WTC11 (cell line): ENCODE measurements around the gene FGF22. TPM values are rescaled to one million over a fixed set of nuclear protein-coding genes. Genes with fewer than 3 reads are reported as not detected.

Experiments used
- ATAC-seq: fragments of 200-7000 bp; cut with Tn5 transposase; 2 replicates; pipeline ENCODE4 v1.10.0; 2021; ENCODE audit warnings: mild to moderate bottlenecking, moderate library complexity
- CTCF ChIA-PET: fragments of 300-600 bp; sonication (Branson Sonifier 250); formaldehyde crosslinking; loops from one replicate; lab custom pipeline; 2021; ENCODE audit warnings: antibody characterized with exemption; lab: Charles Lee
- POLR2A ChIA-PET: fragments of 350-600 bp; sonication (Branson Sonifier 250); formaldehyde crosslinking; loops from one replicate; lab custom pipeline; 2021; ENCODE audit warnings: antibody characterized with exemption; lab: Charles Lee
- DNase-seq: peaks from one replicate; pipeline ENCODE4 v3.0.0; 2021; ENCODE audit warnings: low spot score
- H3K27ac Mint-ChIP-seq: 2 replicates; pipeline ENCODE4 v1.8.0; 2021; ENCODE audit warnings: mixed read lengths
- H3K27me3 Mint-ChIP-seq: 2 replicates; pipeline ENCODE4 v1.8.0; 2021; ENCODE audit warnings: low read depth, mild to moderate bottlenecking, moderate library complexity, mixed read lengths
- H3K36me3 Mint-ChIP-seq: 2 replicates; pipeline ENCODE4 v1.8.0; 2021; ENCODE audit warnings: mixed read lengths
- H3K4me1 Mint-ChIP-seq: 2 replicates; pipeline ENCODE4 v1.8.0; 2022; ENCODE audit warnings: mixed read lengths
- H3K4me3 Mint-ChIP-seq: 2 replicates; pipeline ENCODE4 v1.8.0; 2021; ENCODE audit warnings: mild to moderate bottlenecking, moderate library complexity, mixed read lengths
- H3K9me3 Mint-ChIP-seq: 2 replicates; pipeline ENCODE4 v1.8.0; 2021; ENCODE audit warnings: mixed read lengths
- ERG ChIP-seq: fragments of 250-450 bp; sonication (Bioruptor Pico); IDR thresholded peaks from 2 replicates; pipeline ENCODE4 v1.8.0; 2021; ENCODE audit warnings: mild to moderate bottlenecking
- ESRRA ChIP-seq: sonication (generic); formaldehyde crosslinking; IDR thresholded peaks from 2 replicates; pipeline ENCODE4 v1.8.1; 2022; ENCODE audit warnings: mild to moderate bottlenecking, missing genetic modification reagents, borderline replicate concordance
- FOXK1 ChIP-seq: sonication (generic); formaldehyde crosslinking; IDR thresholded peaks from 2 replicates; pipeline ENCODE4 v1.8.0; 2022; ENCODE audit warnings: mild to moderate bottlenecking, moderate library complexity, missing genetic modification reagents
- GTF2I ChIP-seq: fragments of 250-450 bp; sonication (Bioruptor Pico); conservative IDR thresholded peaks from 2 replicates; pipeline ENCODE4 v1.4.0; 2021; ENCODE audit warnings: mild to moderate bottlenecking
- JAZF1 ChIP-seq: fragments of 250-450 bp; sonication (Bioruptor Pico); IDR thresholded peaks from 2 replicates; pipeline ENCODE4 v1.9.0; 2021; ENCODE audit warnings: moderate library complexity, mild to moderate bottlenecking, inconsistent platforms
- MXD4 ChIP-seq: fragments of 250-450 bp; sonication (Bioruptor Pico); IDR thresholded peaks from 2 replicates; pipeline ENCODE4 v1.8.0; 2021; ENCODE audit warnings: mild to moderate bottlenecking, moderate library complexity, borderline replicate concordance
- OVOL2 ChIP-seq: fragments of 250-450 bp; sonication (Bioruptor Pico); IDR thresholded peaks from 2 replicates; pipeline ENCODE4 v1.9.0; 2021; ENCODE audit warnings: mild to moderate bottlenecking, borderline replicate concordance
- PRRX2 ChIP-seq: fragments of 250-450 bp; sonication (Bioruptor Pico); IDR thresholded peaks from 2 replicates; pipeline ENCODE4 v1.8.0; 2021; ENCODE audit warnings: mild to moderate bottlenecking
- SMAD3 ChIP-seq: sonication (generic); formaldehyde crosslinking; IDR thresholded peaks from 2 replicates; pipeline ENCODE4 v1.8.0; 2022; ENCODE audit warnings: missing genetic modification reagents, mild to moderate bottlenecking, borderline replicate concordance
- TEAD4 ChIP-seq: sonication (generic); formaldehyde crosslinking; IDR thresholded peaks from 2 replicates; pipeline ENCODE4 v1.8.0; 2022; ENCODE audit warnings: mild to moderate bottlenecking, missing genetic modification reagents
- ZBTB21 ChIP-seq: sonication (generic); formaldehyde crosslinking; IDR thresholded peaks from 2 replicates; pipeline ENCODE4 v1.8.1; 2023; ENCODE audit warnings: mild to moderate bottlenecking, missing genetic modification reagents, borderline replicate concordance
- ZNF121 ChIP-seq: sonication (generic); formaldehyde crosslinking; IDR thresholded peaks from 2 replicates; pipeline ENCODE4 v1.8.0; 2023; ENCODE audit warnings: missing genetic modification reagents
- total RNA-seq: library from RNA; stranded (reverse); gene quantifications from 3 replicates; pipeline ENCODE4 v1.2.3, GENCODE V29; 2021
- TF ChIP-seq, protein P1 (sequence below): sonication (generic); formaldehyde crosslinking; conservative IDR thresholded peaks from 2 replicates; pipeline ENCODE4 v1.8.1; 2023; ENCODE audit warnings: mild to moderate bottlenecking, low read depth, missing genetic modification reagents, moderate library complexity
- TF ChIP-seq, protein P2 (sequence below): sonication (generic); formaldehyde crosslinking; IDR thresholded peaks from 2 replicates; pipeline ENCODE4 v1.8.1; 2022; ENCODE audit warnings: low read depth, missing genetic modification reagents, borderline replicate concordance
- TF ChIP-seq, protein P3 (sequence below): sonication (generic); formaldehyde crosslinking; IDR thresholded peaks from 2 replicates; pipeline ENCODE4 v1.8.1; 2023; ENCODE audit warnings: mild to moderate bottlenecking, missing genetic modification reagents, moderate library complexity
- TF ChIP-seq, protein P4 (sequence below): sonication (generic); formaldehyde crosslinking; IDR thresholded peaks from 2 replicates; pipeline ENCODE4 v1.8.0; 2023; ENCODE audit warnings: missing genetic modification reagents, mild to moderate bottlenecking, borderline replicate concordance

The FGF22 gene
- total RNA-seq, 1 experiment from 2014 or later, result 1.6 TPM

- DNase-seq, result no peak
- no peak overlapping the region for H3K27ac Mint-ChIP-seq
- H3K4me1 Mint-ChIP-seq, result no peaks in the 10 kb centered on the region
- no peaks in the 10 kb centered on the region for H3K36me3 Mint-ChIP-seq
- no peak for TF ChIP-seq ERG (CRISPR knock-in tag)
- TF ChIP-seq TEAD4, result no peak
- no peak for TF ChIP-seq GTF2I (CRISPR knock-in tag)
- TF ChIP-seq SMAD3, result no peak
- no peak for TF ChIP-seq ESRRA
- no peak for TF ChIP-seq FOXK1
- TF ChIP-seq, all 79 proteins: peak for 0
- Mint-ChIP-seq H3K27me3 (no peaks in the 10 kb centered on the region), H3K9me3 (no peaks in the 10 kb centered on the region), H3K4me3 (no peak overlapping the region)
- ChIA-PET POLR2A (interaction anchor here (0.6 kb wide), 1 partner anchor 9 kb away, joined by 3 read pairs; no protein-coding TSS in a partner anchor), CTCF (interaction anchor here (0.7 kb wide), 1 partner anchor 395 kb away, joined by 5 read pairs; no protein-coding TSS in a partner anchor)
- ATAC-seq, result no peak
Observed at GRCh38 chr19:650121-650520, 10.4 kb downstream of the FGF22 start.

DNA sequence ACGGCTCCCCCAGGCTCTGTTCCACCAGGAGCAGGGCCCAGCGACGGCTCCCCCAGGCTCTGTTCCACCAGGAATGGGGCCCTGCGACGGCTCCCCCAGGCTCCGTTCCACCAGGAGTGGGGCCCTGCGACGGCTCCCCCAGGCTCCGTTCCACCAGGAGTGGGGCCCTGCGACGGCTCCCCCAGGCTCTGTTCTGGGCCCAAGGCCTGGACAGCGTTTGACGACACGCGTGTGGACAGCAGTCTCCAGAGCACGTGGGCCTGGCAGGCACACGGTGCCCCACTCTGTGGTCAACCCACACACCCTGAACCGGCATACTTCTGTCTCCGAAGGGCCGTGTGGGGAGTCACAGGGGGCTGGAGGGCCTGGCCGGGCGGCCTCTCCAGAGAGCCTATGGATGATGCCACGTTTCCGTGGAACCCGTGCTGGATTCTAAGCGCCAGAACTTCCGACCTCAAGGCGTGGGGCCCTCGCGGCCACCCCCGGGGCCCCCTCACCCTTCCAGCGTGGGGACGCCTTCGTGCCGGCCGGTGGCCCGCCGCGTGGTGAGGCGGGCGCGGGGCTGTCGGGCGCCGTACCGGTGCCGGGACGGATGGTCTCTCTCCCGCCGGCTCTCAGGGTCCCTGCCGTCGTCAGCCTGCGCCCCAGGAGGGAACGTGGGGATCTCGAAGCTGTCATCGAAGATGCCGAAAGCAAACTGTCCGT is 11.6 kb downstream of the FGF22 start:
- TF ChIP-seq PRRX2 (CRISPR knock-in tag) (no peak), ZNF121 (no peak), ZBTB21 (CRISPR knock-in tag) (no peak), MXD4 (no peak), OVOL2 (no peak), FOXK1 (no peak), JAZF1 (CRISPR knock-in tag) (no peak), ERG (CRISPR knock-in tag) (no peak)
- TF ChIP-seq, protein P1, sequence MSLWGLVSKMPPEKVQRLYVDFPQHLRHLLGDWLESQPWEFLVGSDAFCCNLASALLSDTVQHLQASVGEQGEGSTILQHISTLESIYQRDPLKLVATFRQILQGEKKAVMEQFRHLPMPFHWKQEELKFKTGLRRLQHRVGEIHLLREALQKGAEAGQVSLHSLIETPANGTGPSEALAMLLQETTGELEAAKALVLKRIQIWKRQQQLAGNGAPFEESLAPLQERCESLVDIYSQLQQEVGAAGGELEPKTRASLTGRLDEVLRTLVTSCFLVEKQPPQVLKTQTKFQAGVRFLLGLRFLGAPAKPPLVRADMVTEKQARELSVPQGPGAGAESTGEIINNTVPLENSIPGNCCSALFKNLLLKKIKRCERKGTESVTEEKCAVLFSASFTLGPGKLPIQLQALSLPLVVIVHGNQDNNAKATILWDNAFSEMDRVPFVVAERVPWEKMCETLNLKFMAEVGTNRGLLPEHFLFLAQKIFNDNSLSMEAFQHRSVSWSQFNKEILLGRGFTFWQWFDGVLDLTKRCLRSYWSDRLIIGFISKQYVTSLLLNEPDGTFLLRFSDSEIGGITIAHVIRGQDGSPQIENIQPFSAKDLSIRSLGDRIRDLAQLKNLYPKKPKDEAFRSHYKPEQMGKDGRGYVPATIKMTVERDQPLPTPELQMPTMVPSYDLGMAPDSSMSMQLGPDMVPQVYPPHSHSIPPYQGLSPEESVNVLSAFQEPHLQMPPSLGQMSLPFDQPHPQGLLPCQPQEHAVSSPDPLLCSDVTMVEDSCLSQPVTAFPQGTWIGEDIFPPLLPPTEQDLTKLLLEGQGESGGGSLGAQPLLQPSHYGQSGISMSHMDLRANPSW (CRISPR knock-in tag), result no peak
- TF ChIP-seq, protein P2, sequence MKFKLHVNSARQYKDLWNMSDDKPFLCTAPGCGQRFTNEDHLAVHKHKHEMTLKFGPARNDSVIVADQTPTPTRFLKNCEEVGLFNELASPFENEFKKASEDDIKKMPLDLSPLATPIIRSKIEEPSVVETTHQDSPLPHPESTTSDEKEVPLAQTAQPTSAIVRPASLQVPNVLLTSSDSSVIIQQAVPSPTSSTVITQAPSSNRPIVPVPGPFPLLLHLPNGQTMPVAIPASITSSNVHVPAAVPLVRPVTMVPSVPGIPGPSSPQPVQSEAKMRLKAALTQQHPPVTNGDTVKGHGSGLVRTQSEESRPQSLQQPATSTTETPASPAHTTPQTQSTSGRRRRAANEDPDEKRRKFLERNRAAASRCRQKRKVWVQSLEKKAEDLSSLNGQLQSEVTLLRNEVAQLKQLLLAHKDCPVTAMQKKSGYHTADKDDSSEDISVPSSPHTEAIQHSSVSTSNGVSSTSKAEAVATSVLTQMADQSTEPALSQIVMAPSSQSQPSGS (CRISPR knock-in tag), result no peak
- TF ChIP-seq, protein P3, sequence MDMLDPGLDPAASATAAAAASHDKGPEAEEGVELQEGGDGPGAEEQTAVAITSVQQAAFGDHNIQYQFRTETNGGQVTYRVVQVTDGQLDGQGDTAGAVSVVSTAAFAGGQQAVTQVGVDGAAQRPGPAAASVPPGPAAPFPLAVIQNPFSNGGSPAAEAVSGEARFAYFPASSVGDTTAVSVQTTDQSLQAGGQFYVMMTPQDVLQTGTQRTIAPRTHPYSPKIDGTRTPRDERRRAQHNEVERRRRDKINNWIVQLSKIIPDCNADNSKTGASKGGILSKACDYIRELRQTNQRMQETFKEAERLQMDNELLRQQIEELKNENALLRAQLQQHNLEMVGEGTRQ (CRISPR knock-in tag), result no peak
- TF ChIP-seq, protein P4, sequence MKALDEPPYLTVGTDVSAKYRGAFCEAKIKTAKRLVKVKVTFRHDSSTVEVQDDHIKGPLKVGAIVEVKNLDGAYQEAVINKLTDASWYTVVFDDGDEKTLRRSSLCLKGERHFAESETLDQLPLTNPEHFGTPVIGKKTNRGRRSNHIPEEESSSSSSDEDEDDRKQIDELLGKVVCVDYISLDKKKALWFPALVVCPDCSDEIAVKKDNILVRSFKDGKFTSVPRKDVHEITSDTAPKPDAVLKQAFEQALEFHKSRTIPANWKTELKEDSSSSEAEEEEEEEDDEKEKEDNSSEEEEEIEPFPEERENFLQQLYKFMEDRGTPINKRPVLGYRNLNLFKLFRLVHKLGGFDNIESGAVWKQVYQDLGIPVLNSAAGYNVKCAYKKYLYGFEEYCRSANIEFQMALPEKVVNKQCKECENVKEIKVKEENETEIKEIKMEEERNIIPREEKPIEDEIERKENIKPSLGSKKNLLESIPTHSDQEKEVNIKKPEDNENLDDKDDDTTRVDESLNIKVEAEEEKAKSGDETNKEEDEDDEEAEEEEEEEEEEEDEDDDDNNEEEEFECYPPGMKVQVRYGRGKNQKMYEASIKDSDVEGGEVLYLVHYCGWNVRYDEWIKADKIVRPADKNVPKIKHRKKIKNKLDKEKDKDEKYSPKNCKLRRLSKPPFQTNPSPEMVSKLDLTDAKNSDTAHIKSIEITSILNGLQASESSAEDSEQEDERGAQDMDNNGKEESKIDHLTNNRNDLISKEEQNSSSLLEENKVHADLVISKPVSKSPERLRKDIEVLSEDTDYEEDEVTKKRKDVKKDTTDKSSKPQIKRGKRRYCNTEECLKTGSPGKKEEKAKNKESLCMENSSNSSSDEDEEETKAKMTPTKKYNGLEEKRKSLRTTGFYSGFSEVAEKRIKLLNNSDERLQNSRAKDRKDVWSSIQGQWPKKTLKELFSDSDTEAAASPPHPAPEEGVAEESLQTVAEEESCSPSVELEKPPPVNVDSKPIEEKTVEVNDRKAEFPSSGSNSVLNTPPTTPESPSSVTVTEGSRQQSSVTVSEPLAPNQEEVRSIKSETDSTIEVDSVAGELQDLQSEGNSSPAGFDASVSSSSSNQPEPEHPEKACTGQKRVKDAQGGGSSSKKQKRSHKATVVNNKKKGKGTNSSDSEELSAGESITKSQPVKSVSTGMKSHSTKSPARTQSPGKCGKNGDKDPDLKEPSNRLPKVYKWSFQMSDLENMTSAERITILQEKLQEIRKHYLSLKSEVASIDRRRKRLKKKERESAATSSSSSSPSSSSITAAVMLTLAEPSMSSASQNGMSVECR (CRISPR knock-in tag), result no peak
- no peaks in the 10 kb centered on the region for H3K27me3 Mint-ChIP-seq
- POLR2A ChIA-PET, result no interaction called here

More for the DNA sequence above, 11.6 kb downstream of the FGF22 start:
- DNase-seq (no peak), ATAC-seq (no peak)
- CTCF ChIA-PET, result no interaction called here
- Mint-ChIP-seq H3K36me3 (no peaks in the 10 kb centered on the region), H3K9me3 (no peaks in the 10 kb centered on the region), H3K27ac (no peak overlapping the region), H3K4me3 (no peak overlapping the region), H3K4me1 (no peaks in the 10 kb centered on the region)
